SIG-M5 treated with dmso at 0.1 percent for 504 hours (cell line): ENCODE results near the gene FAM20A.
"Not testable (repeated sequence)": the region's sequence is repeated elsewhere in the genome, so short reads cannot be mapped to it uniquely, and the experiment has no call there.

Source experiments
- DNase-seq: peaks from one replicate; lab custom pipeline; 2025; ENCODE audit not compliant: unreplicated experiment; lab: John Stamatoyannopoulos, UW

The FAM20A gene

GRCh38 chr17:68533887-68534694, 67.1 kb downstream of the FAM20A start:
- DNase-seq = no peak

GRCh38 chr17:68532826-68533225, 68.3 kb downstream of the FAM20A start:
- DNase-seq = no peak

- no peak for DNase-seq
Measured at GRCh38 chr17:68531252-68531651, 69.9 kb downstream of the FAM20A start.

GRCh38 chr17:68527314-68527713, 73.9 kb downstream of the FAM20A start:
- no peak for DNase-seq

GRCh38 chr17:68526548-68526947, 74.6 kb downstream of the FAM20A start:
- no peak for DNase-seq

- no peak for DNase-seq
Measured at GRCh38 chr17:68522266-68522665, 78.9 kb downstream of the FAM20A start.

- DNase-seq = no peak
Measured at GRCh38 chr17:68519911-68520310, 81.3 kb downstream of the FAM20A start.

- not testable (repeated sequence) for DNase-seq
Measured at GRCh38 chr17:68519051-68519450, 82.1 kb downstream of the FAM20A start.

GRCh38 chr17:68518063-68518815, 82.9 kb downstream of the FAM20A start:
- DNase-seq = no peak

GRCh38 chr17:68517605-68518004, 83.6 kb downstream of the FAM20A start:
- DNase-seq = not testable (repeated sequence)

- no peak for DNase-seq
Measured at GRCh38 chr17:68516732-68517131, 84.4 kb downstream of the FAM20A start.

- DNase-seq = no peak
Measured at GRCh38 chr17:68514831-68515635, 86.1 kb downstream of the FAM20A start.

GRCh38 chr17:68513932-68514331, 87.2 kb downstream of the FAM20A start:
- DNase-seq = no peak

GRCh38 chr17:68512960-68513474, 88.2 kb downstream of the FAM20A start:
- peak; percentile 53 for DNase-seq

GRCh38 chr17:68512247-68512959, 88.8 kb downstream of the FAM20A start, which contains the start of gene PRKAR1A:
TSS of gene PRKAR1A (plus strand) at chr17:68512430. CDS start at chr17:68515400, 2,970 bp downstream.
- DNase-seq = peak; percentile 95

GRCh38 chr17:68511671-68512246, 89.4 kb downstream of the FAM20A start:
- peak; percentile 77 for DNase-seq

- no peak for DNase-seq
Measured at GRCh38 chr17:68511254-68511670, 89.9 kb downstream of the FAM20A start.

- DNase-seq = no peak
Measured at GRCh38 chr17:68509141-68510057, 91.8 kb downstream of the FAM20A start.

- no peak for DNase-seq
Measured at GRCh38 chr17:68507576-68507975, 93.6 kb downstream of the FAM20A start.
